Suprapubic skin (tissue), 4 donors: ENCODE measurements around the gene C4orf33. TPM values are rescaled to one million over a fixed set of nuclear protein-coding genes. Genes with fewer than 3 reads are reported as not detected.

Experiments
- DNase-seq, 2 donors: peaks; one replicate each; pipeline ENCODE4 v3.0.0-alpha.2; 2019; ENCODE audit warnings: low spot score in 2 of 2
- H3K27ac ChIP-seq: fragments of 200-600 bp; sonication (generic); one replicate; pipeline ENCODE4 v1.5.1; 2019
- H3K27me3 ChIP-seq: fragments of 200-600 bp; sonication (generic); one replicate; pipeline ENCODE4 v1.5.1; 2019
- H3K36me3 ChIP-seq: fragments of 200-600 bp; sonication (generic); one replicate; pipeline ENCODE4 v1.5.1; 2019
- H3K4me1 ChIP-seq: fragments of 200-600 bp; sonication (generic); one replicate; pipeline ENCODE4 v1.5.1; 2019
- H3K4me3 ChIP-seq: fragments of 200-600 bp; sonication (generic); one replicate; pipeline ENCODE4 v1.5.1; 2019; ENCODE audit warnings: mild to moderate bottlenecking
- H3K9me3 ChIP-seq: fragments of 200-600 bp; sonication (generic); one replicate; pipeline ENCODE4 v1.5.1; 2019
- EP300 ChIP-seq: sonication (generic); formaldehyde crosslinking; IDR thresholded peaks from one replicate; pipeline ENCODE4 v1.6.1; 2017; ENCODE audit warnings: antibody characterized with exemption
- POLR2A ChIP-seq, 2 donors: fragments of 450-650 bp; IDR thresholded peaks; one replicate each; pipeline ENCODE4 v1.6.1; 2017; ENCODE audit warnings: antibody characterized with exemption in 2 of 2, mild to moderate bottlenecking in 2 of 2, moderate library complexity in 2 of 2
- POLR2AphosphoS5 ChIP-seq, 3 donors: sonication (generic); formaldehyde crosslinking; IDR thresholded peaks; one replicate each; pipeline ENCODE4 v1.6.1; 2017; ENCODE audit warnings: antibody characterized with exemption in 3 of 3
- WGBS: methylation state at CpG from one replicate; pipeline ENCODE4 v1.1.5; 2018; 5-methylcytosine and 5-hydroxymethylcytosine counted together
- total RNA-seq, 4 donors: library from RNA; depleted of rRNA; stranded (reverse); fragments of >200 nt; gene quantifications; one replicate each; pipeline ENCODE4 v1.1.0, GENCODE V29; 2016
- TF ChIP-seq, protein P1 (sequence below), 2 donors: fragments of 200-600 bp in 1 of 2; fragments of 450-650 bp in 1 of 2; sonication (generic) in 1 of 2; IDR thresholded peaks; one replicate each; pipeline ENCODE4 v1.5.1; 2016 to 2019; ENCODE audit warnings: antibody characterized with exemption in 2 of 2, mild to moderate bottlenecking in 1 of 2, moderate library complexity in 1 of 2

The C4orf33 gene
- total RNA-seq, 4 donors from 2014 or later, result 8.3 to 26.1 (median 11.9) TPM

- H3K9me3 ChIP-seq, result peaks cover 5% of the 10 kb centered on the region
- H3K27ac ChIP-seq, result no peak overlapping the region
- H3K27me3 ChIP-seq, result no peaks in the 10 kb centered on the region
- DNase-seq, result no peak
- H3K4me1 ChIP-seq, result no peaks in the 10 kb centered on the region
- H3K4me3 ChIP-seq, result no peak overlapping the region
- TF ChIP-seq EP300 (no peak), POLR2AphosphoS5 (IDR thresholded peaks at IDR 0.05) (no peak), POLR2A (IDR thresholded peaks at IDR 0.05) (no peak)
- TF ChIP-seq, protein P1, sequence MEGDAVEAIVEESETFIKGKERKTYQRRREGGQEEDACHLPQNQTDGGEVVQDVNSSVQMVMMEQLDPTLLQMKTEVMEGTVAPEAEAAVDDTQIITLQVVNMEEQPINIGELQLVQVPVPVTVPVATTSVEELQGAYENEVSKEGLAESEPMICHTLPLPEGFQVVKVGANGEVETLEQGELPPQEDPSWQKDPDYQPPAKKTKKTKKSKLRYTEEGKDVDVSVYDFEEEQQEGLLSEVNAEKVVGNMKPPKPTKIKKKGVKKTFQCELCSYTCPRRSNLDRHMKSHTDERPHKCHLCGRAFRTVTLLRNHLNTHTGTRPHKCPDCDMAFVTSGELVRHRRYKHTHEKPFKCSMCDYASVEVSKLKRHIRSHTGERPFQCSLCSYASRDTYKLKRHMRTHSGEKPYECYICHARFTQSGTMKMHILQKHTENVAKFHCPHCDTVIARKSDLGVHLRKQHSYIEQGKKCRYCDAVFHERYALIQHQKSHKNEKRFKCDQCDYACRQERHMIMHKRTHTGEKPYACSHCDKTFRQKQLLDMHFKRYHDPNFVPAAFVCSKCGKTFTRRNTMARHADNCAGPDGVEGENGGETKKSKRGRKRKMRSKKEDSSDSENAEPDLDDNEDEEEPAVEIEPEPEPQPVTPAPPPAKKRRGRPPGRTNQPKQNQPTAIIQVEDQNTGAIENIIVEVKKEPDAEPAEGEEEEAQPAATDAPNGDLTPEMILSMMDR (IDR thresholded peaks at IDR 0.05), result no peak
- no peaks in the 10 kb centered on the region for H3K36me3 ChIP-seq
- WGBS, result 83% methylated on average over 2 of the region's 2 CpGs
Measured at GRCh38 chr4:129131343-129131742, 35.4 kb downstream of the C4orf33 start.

DNA sequence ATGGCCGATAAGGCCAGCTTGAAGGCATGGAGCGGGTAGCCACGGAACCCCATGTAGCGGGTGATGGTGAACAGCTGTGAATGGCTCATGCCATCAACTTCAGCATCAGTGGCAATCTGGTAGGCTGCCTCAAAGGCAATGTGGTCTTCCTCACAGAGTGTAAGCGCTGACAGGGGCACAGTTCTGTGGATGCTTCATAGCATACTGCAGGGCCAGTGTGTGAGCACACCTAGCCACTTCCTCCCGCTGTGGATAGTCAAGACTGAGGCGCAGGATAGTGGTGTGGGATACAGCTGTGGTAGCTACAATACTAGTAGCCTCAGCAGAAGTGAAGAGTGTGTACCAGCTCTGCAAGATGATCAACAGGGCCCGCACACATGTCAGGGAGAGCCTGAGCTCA, 40.5 kb downstream of the C4orf33 start:
- H3K27ac ChIP-seq, result no peak overlapping the region

DNA sequence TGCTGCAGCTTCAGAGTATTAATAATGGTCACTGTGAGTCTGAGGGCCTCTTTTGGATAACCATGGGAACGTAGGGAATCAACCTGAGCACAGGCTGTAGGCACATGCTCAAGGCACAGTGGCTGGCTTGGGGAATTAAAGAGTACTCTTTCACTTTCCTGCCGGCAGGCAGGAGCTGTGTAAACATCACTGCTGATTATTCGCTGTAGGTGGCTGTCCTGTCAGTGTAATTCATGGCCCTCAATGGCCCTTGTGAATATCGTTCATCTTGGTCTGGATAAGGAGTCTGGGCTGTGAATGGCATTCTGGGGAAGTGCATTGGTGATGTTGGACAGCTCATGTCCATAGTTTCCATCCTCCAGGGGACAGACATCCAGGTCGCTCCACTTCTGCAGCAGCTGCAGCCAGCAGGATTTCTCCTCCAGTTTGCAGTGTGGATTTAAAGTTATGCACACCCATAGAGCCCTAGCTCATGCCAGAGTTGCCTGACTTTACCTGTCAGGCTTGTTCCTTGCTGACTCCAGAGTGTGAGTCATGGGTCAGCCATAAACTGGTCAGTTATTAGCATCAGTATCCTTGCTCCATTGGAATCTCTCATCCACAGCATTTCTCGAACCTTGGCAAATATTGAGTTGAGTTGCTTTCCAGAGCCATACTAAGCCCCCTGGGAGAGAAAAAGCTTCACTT, 43.0 kb downstream of the C4orf33 start:
- H3K27ac ChIP-seq, result no peak overlapping the region
- no peak for DNase-seq
- no peaks in the 10 kb centered on the region for H3K4me1 ChIP-seq
- no peaks in the 10 kb centered on the region for H3K9me3 ChIP-seq
- H3K27me3 ChIP-seq, result no peaks in the 10 kb centered on the region
- TF ChIP-seq, protein P1 (IDR thresholded peaks at IDR 0.05), result no peak
- TF ChIP-seq POLR2AphosphoS5 (IDR thresholded peaks at IDR 0.05) (no peak), POLR2A (IDR thresholded peaks at IDR 0.05) (no peak), EP300 (no peak)
- H3K4me3 ChIP-seq, result no peak overlapping the region
- no peaks in the 10 kb centered on the region for H3K36me3 ChIP-seq
- 46% methylated on average over 5 of the region's 6 CpGs for WGBS

More for the DNA sequence above, 40.5 kb downstream of the C4orf33 start:
- no peak for DNase-seq
- H3K36me3 ChIP-seq, result no peaks in the 10 kb centered on the region
- no peak overlapping the region for H3K4me3 ChIP-seq
- TF ChIP-seq POLR2AphosphoS5 (IDR thresholded peaks at IDR 0.05), result no peak
- TF ChIP-seq, protein P1 (IDR thresholded peaks at IDR 0.05), result no peak
- TF ChIP-seq EP300, result no peak
- TF ChIP-seq POLR2A (IDR thresholded peaks at IDR 0.05), result no peak
- H3K4me1 ChIP-seq, result no peaks in the 10 kb centered on the region
- 100% methylated on average over 6 of the region's 8 CpGs for WGBS
- no peaks in the 10 kb centered on the region for H3K27me3 ChIP-seq
- peaks cover 2% of the 10 kb centered on the region for H3K9me3 ChIP-seq

DNA sequence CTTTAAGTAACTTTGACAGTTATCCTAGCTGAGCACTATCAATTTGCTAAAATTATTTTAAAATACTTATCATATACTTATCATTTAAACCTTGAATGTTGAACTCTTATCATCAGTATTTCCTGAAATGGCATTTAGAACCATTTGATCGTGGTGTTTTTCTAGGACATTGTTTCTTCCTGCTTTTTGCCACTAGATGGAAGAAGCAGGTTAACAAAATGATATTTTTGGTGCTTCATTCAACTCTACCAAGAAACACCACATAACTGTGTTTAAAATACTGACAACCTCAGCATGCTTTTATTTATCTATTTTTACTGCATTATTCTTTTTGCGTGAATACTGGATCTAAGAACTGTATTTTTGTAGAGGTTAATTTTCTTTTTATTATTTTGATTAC, 44.6 kb downstream of the C4orf33 start:
- Histone ChIP-seq H3K4me3 (no peak overlapping the region), H3K36me3 (no peaks in the 10 kb centered on the region), H3K27me3 (no peaks in the 10 kb centered on the region), H3K27ac (no peak overlapping the region), H3K9me3 (no peaks in the 10 kb centered on the region), H3K4me1 (no peaks in the 10 kb centered on the region)
- 58% methylated on average over 2 of the region's 2 CpGs for WGBS
- TF ChIP-seq EP300 (no peak), POLR2A (IDR thresholded peaks at IDR 0.05) (no peak), POLR2AphosphoS5 (IDR thresholded peaks at IDR 0.05) (no peak)
- TF ChIP-seq, protein P1 (IDR thresholded peaks at IDR 0.05), result no peak
- no peak for DNase-seq

DNA sequence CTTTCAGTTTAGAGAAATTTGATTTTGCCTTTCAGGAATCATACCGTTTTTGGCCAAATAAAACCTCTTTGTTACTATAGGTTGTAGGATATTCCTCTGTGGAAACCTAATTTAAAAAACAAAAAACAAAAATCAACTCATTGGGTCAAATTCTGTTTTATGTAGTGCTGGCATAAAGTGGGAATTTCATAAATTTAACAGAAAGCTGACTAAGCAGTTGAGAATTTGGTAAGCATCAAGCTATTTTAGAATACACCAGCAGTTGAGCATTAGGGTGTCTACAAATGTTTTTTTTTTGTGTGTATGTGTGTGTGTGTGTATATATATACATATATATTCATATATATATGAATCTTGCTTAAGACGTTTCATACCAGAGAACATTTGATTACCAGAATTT, 47.4 kb downstream of the C4orf33 start:
- H3K27ac ChIP-seq, result no peak overlapping the region
- 86% methylated on average over 2 of the region's 2 CpGs for WGBS
- H3K4me1 ChIP-seq, result no peaks in the 10 kb centered on the region
- no peaks in the 10 kb centered on the region for H3K36me3 ChIP-seq
- no peaks in the 10 kb centered on the region for H3K9me3 ChIP-seq
- TF ChIP-seq POLR2AphosphoS5 (IDR thresholded peaks at IDR 0.05) (no peak), EP300 (no peak), POLR2A (IDR thresholded peaks at IDR 0.05) (no peak)
- TF ChIP-seq, protein P1 (IDR thresholded peaks at IDR 0.05), result no peak
- no peak overlapping the region for H3K4me3 ChIP-seq
- H3K27me3 ChIP-seq, result no peaks in the 10 kb centered on the region
- DNase-seq, result no peak
